Esophagus squamous epithelium (tissue), 5 donors: ENCODE measurements around the gene PAPPA. TPM values are rescaled to one million over a fixed set of nuclear protein-coding genes. Genes with fewer than 3 reads are reported as not detected.

ENCODE experiments used
- DNase-seq: peaks from one replicate; lab custom pipeline; 2025; lab: John Stamatoyannopoulos, UW
- H3K27ac ChIP-seq, 4 donors: fragments of 200-600 bp; sonication (generic); one replicate each; pipeline ENCODE4 v1.5.1; 2016 to 2019; ENCODE audit warnings: mild to moderate bottlenecking in 1 of 4
- H3K27me3 ChIP-seq, 4 donors: fragments of 200-600 bp; sonication (generic); 1 replicate in 3 of 4; 2 replicates in 1 of 4; pipeline versions ENCODE4 v1.5.1 to v1.6.0; 2017 to 2021; ENCODE audit warnings: antibody characterized with exemption in 1 of 4
- H3K36me3 ChIP-seq, 3 donors: fragments of 200-600 bp; sonication (generic); one replicate each; pipeline ENCODE4 v1.5.1; 2016 to 2019
- H3K4me1 ChIP-seq, 3 donors: fragments of 200-600 bp; sonication (generic); one replicate each; pipeline ENCODE4 v1.5.1; 2017 to 2019
- H3K4me3 ChIP-seq, 4 donors: fragments of 200-600 bp; sonication (generic); 1 replicate in 3 of 4; 2 replicates in 1 of 4; pipeline ENCODE4 v1.5.1; 2016 to 2019; ENCODE audit warnings: mild to moderate bottlenecking in 2 of 4, moderate library complexity in 1 of 4
- H3K9me3 ChIP-seq, 3 donors: fragments of 200-600 bp; sonication (generic); one replicate each; pipeline ENCODE4 v1.5.1; 2016 to 2019
- CTCF ChIP-seq, 6 experiments: fragments of 450-650 bp in 4 of 6; fragments of 200-600 bp in 2 of 6; sonication (generic) in 2 of 6; IDR thresholded peaks; one replicate each; pipeline ENCODE4 v1.5.1; 2016 to 2019; ENCODE audit warnings: antibody characterized with exemption in 6 of 6, mild to moderate bottlenecking in 4 of 6, moderate library complexity in 4 of 6
- POLR2A ChIP-seq, 4 donors: fragments of 450-650 bp; IDR thresholded peaks; one replicate each; pipeline ENCODE4 v1.6.1; 2017; ENCODE audit warnings: antibody characterized with exemption in 4 of 4, mild to moderate bottlenecking in 4 of 4, moderate library complexity in 3 of 4
- WGBS, 2 donors: methylation state at CpG; one replicate each; pipeline ENCODE4 v1.1.5; 2018; 5-methylcytosine and 5-hydroxymethylcytosine counted together
- intact Hi-C: fragments of 100-400 bp; cut with DNase I; formaldehyde crosslinking; loops from one replicate; pipeline ENCODE4 v1.15.0; 2022
- total RNA-seq, 4 donors: library from RNA; depleted of rRNA; stranded (reverse); fragments of >200 nt; gene quantifications; one replicate each; pipeline ENCODE4 v1.1.0, GENCODE V29; 2016
- donor health status: DM: yes; HTN: yes; CAD: no.

Gene PAPPA
- total RNA-seq, 4 donors from 2014 or later: 8.3 to 13.7 (median 11.4) TPM

GRCh38 chr9:116151966-116152381, 1.6 kb upstream of the PAPPA start:
- Histone ChIP-seq H3K27me3 (peaks cover 0 to 74% (median 0%) of the 10 kb centered on the region in 4 donors), H3K36me3 (no peaks in the 10 kb centered on the region), H3K4me3 (no peak overlapping the region), H3K9me3 (no peaks in the 10 kb centered on the region), H3K27ac (no peak overlapping the region), H3K4me1 (peaks cover 3 to 44% (median 6%) of the 10 kb centered on the region in 3 donors)
- no peak for DNase-seq
- intact Hi-C loops: loop anchor here (10.0 kb wide), 1 partner anchor 423 kb away; no protein-coding TSS in a partner anchor
- TF ChIP-seq POLR2A (IDR thresholded peaks at IDR 0.05): no peak
- TF ChIP-seq CTCF (IDR thresholded peaks at IDR 0.05): no peak
- 20 to 31% methylated on average over 6 of the region's 6 CpGs for WGBS, 2 donors

GRCh38 chr9:116152390-116152789, 1.2 kb upstream of the PAPPA start:
- Histone ChIP-seq H3K27ac (peak overlapping the region in 3 of 4 donors; percentile 82 to 87 (median 86)), H3K4me1 (peaks cover 6 to 47% (median 7%) of the 10 kb centered on the region in 3 donors), H3K36me3 (no peaks in the 10 kb centered on the region), H3K4me3 (peak overlapping the region in 1 of 4 donors; percentile 83), H3K9me3 (no peaks in the 10 kb centered on the region), H3K27me3 (peaks cover 0 to 78% (median 0%) of the 10 kb centered on the region in 4 donors)
- DNase-seq: no peak
- peak in 1 of 6 experiments; percentile 9 for TF ChIP-seq CTCF (IDR thresholded peaks at IDR 0.05)
- no peak for TF ChIP-seq POLR2A (IDR thresholded peaks at IDR 0.05)
- intact Hi-C loops: loop anchor here (10.0 kb wide), 1 partner anchor 422 kb away; no protein-coding TSS in a partner anchor
- 36 to 37% methylated on average over 2 of the region's 2 CpGs for WGBS, 2 donors

GRCh38 chr9:116152941-116153764, 438 bp upstream of the PAPPA start:
- H3K27ac ChIP-seq: peak overlapping the region in 3 of 4 donors; percentile 82 to 87 (median 86)

GRCh38 chr9:116154334-116154975, 864 bp downstream of the PAPPA start:
- no peak for TF ChIP-seq POLR2A (IDR thresholded peaks at IDR 0.05)
- TF ChIP-seq CTCF (IDR thresholded peaks at IDR 0.05): no peak
- no peak for DNase-seq
- WGBS, 2 donors: 0% methylated on average over 3 of the region's 74 CpGs; no CpG with 5 or more reads in 1 of the 2 donors
- Histone ChIP-seq H3K27ac (peak overlapping the region; percentile 77 to 86 (median 81)), H3K4me1 (peaks cover 6 to 57% (median 8%) of the 10 kb centered on the region in 3 donors), H3K9me3 (no peaks in the 10 kb centered on the region), H3K36me3 (no peaks in the 10 kb centered on the region), H3K4me3 (peak overlapping the region; percentile 44 to 83 (median 54)), H3K27me3 (peaks cover 0 to 85% (median 0%) of the 10 kb centered on the region in 4 donors)
- intact Hi-C loops: loop anchor here (10.0 kb wide), 1 partner anchor 420 kb away; no protein-coding TSS in a partner anchor

More at GRCh38 chr9:116152941-116153764, 438 bp upstream of the PAPPA start:
- no peak for TF ChIP-seq CTCF (IDR thresholded peaks at IDR 0.05)
- no peak for TF ChIP-seq POLR2A (IDR thresholded peaks at IDR 0.05)
- H3K36me3 ChIP-seq: no peaks in the 10 kb centered on the region
- DNase-seq: no peak
- no peaks in the 10 kb centered on the region for H3K9me3 ChIP-seq
- peaks cover 6 to 54% (median 8%) of the 10 kb centered on the region in 3 donors for H3K4me1 ChIP-seq
- intact Hi-C loops: loop anchor here (10.0 kb wide), 1 partner anchor 422 kb away; no protein-coding TSS in a partner anchor
- peak overlapping the region; percentile 44 to 83 (median 54) for H3K4me3 ChIP-seq
- peaks cover 0 to 84% (median 0%) of the 10 kb centered on the region in 4 donors for H3K27me3 ChIP-seq
- WGBS, 2 donors: 12 to 18% methylated on average over 9 of the region's 9 CpGs
